IMR-90 (cell line): ENCODE measurements around the gene ATRX. TPM values are rescaled to one million over a fixed set of nuclear protein-coding genes. Genes with fewer than 3 reads are reported as not detected.

ENCODE experiments used
- ATAC-seq: fragments of 200-7000 bp; cut with Tn5 transposase; 2 replicates; pipeline ENCODE4 v1.9.1; 2020; ENCODE audit warnings: low read depth, mild to moderate bottlenecking, moderate library complexity
- BruUV-seq: library from RNA; stranded (reverse); fragments of 400-500 nt; replicated peaks from 2 replicates; lab custom pipeline; 2021; lab: Mats Ljungman, UMichigan
- CTCF ChIA-PET: fragments of 300-600 bp; formaldehyde crosslinking; extraction: SDS; loops from one replicate; lab custom pipeline; 2021; ENCODE audit warnings: antibody characterized with exemption; lab: Yijun Ruan, JAX
- POLR2A ChIA-PET: fragments of 300-600 bp; sonication (Branson Sonifier 250); formaldehyde crosslinking; loops from one replicate; lab custom pipeline; 2022; ENCODE audit warnings: antibody characterized with exemption; ENCODE audit not compliant: unreplicated experiment; lab: Charles Lee
- DNase-seq: peaks from one replicate; pipeline ENCODE4 v3.0.0; 2013
- H2AFZ ChIP-seq: replicated peaks from 2 replicates; pipeline ENCODE3; 2013; ENCODE audit warnings: low read length, mild to moderate bottlenecking; ENCODE audit not compliant: poor library complexity
- H2AK5ac ChIP-seq: 2 replicates; pipeline ENCODE4 v1.6.1; 2013; ENCODE audit warnings: low read depth, low read length, inconsistent platforms
- H2AK9ac ChIP-seq: replicated peaks from 2 replicates; pipeline ENCODE3; 2013; ENCODE audit warnings: mild to moderate bottlenecking, low read depth, low read length, moderate library complexity; ENCODE audit not compliant: poor library complexity
- H2BK120ac ChIP-seq: 2 replicates; pipeline ENCODE4 v1.6.1; 2013; ENCODE audit warnings: low read depth, low read length, inconsistent platforms
- H2BK15ac ChIP-seq: 3 replicates; pipeline ENCODE4 v1.6.1; 2013; ENCODE audit warnings: low read depth, low read length, inconsistent platforms
- H2BK20ac ChIP-seq: 2 replicates; pipeline ENCODE4 v1.6.1; 2013; ENCODE audit warnings: low read depth, mild to moderate bottlenecking, inconsistent platforms, low read length, moderate library complexity
- H2BK5ac ChIP-seq: 2 replicates; pipeline ENCODE4 v1.6.1; 2013; ENCODE audit warnings: mild to moderate bottlenecking, low read depth, low read length, inconsistent platforms; ENCODE audit not compliant: poor library complexity, severe bottlenecking
- H3K14ac ChIP-seq: replicated peaks from 2 replicates; pipeline ENCODE4 v1.6.1; 2013; ENCODE audit warnings: low read depth, low read length, inconsistent platforms
- H3K18ac ChIP-seq: 2 replicates; pipeline ENCODE4 v1.6.1; 2013; ENCODE audit warnings: low read depth, low read length, control low read depth
- H3K23ac ChIP-seq: 2 replicates; pipeline ENCODE4 v1.6.1; 2013; ENCODE audit warnings: low read depth, low read length, inconsistent platforms
- H3K27ac ChIP-seq: 2 replicates; pipeline ENCODE4 v1.5.1; 2013; ENCODE audit warnings: mild to moderate bottlenecking, control low read depth, low read length; ENCODE audit not compliant: insufficient read depth
- H3K27me3 ChIP-seq: 2 replicates; pipeline ENCODE4 v1.6.1; 2013; ENCODE audit warnings: low read length; ENCODE audit not compliant: control insufficient read depth, insufficient read depth
- H3K36me3 ChIP-seq: 2 replicates; pipeline ENCODE4 v1.6.1; 2013; ENCODE audit warnings: low read length, mixed read lengths; ENCODE audit not compliant: control insufficient read depth, insufficient read depth
- H3K4ac ChIP-seq: 2 replicates; pipeline ENCODE4 v1.6.1; 2013; ENCODE audit warnings: low read depth, low read length, inconsistent platforms
- H3K4me1 ChIP-seq: 2 replicates; pipeline ENCODE4 v1.6.1; 2013; ENCODE audit warnings: low read length, mixed read lengths; ENCODE audit not compliant: control insufficient read depth, insufficient read depth
- H3K4me2 ChIP-seq: 2 replicates; pipeline ENCODE4 v1.6.1; 2013; ENCODE audit warnings: low read depth, mild to moderate bottlenecking, control low read depth, low read length, moderate library complexity
- H3K4me3 ChIP-seq: 2 replicates; pipeline ENCODE4 v1.5.1; 2013; ENCODE audit warnings: low read depth, mild to moderate bottlenecking, control low read depth, low read length, moderate library complexity; ENCODE audit not compliant: insufficient read depth
- H3K56ac ChIP-seq: 2 replicates; pipeline ENCODE4 v1.6.1; 2013; ENCODE audit warnings: low read length, inconsistent platforms; ENCODE audit not compliant: insufficient read depth; ENCODE audit errors: extremely low read depth
- H3K79me1 ChIP-seq, 2 experiments: 2 replicates each; pipeline ENCODE4 v1.6.1; 2013; ENCODE audit warnings: low read length in 2 of 2, inconsistent platforms in 1 of 2, low read depth in 1 of 2
- H3K9ac ChIP-seq: 2 replicates; pipeline ENCODE4 v1.6.1; 2013; ENCODE audit warnings: low read depth, low read length, control low read depth
- H3K9me1 ChIP-seq: 2 replicates; pipeline ENCODE4 v1.6.1; 2013; ENCODE audit warnings: low read length, inconsistent platforms; ENCODE audit not compliant: insufficient read depth
- H3K9me3 ChIP-seq: 2 replicates; pipeline ENCODE4 v1.6.1; 2013; ENCODE audit warnings: low read length; ENCODE audit not compliant: control insufficient read depth, insufficient read depth
- H4K20me1 ChIP-seq: 2 replicates; pipeline ENCODE4 v1.6.1; 2013; ENCODE audit warnings: low read length, inconsistent platforms; ENCODE audit not compliant: insufficient read depth
- H4K5ac ChIP-seq: 2 replicates; pipeline ENCODE4 v1.6.1; 2013; ENCODE audit warnings: mild to moderate bottlenecking, low read depth, low read length, control low read depth
- H4K8ac ChIP-seq, 2 experiments: 2 replicates each; pipeline ENCODE4 v1.6.1; 2013; ENCODE audit warnings: low read depth in 2 of 2, low read length in 2 of 2, control low read depth in 1 of 2, inconsistent platforms in 1 of 2
- H4K91ac ChIP-seq: 2 replicates; pipeline ENCODE4 v1.6.1; 2013; ENCODE audit warnings: low read depth, low read length, inconsistent platforms; ENCODE audit not compliant: insufficient read depth
- CEBPB ChIP-seq: IDR thresholded peaks from 2 replicates; pipeline ENCODE4 v1.6.1; 2012; ENCODE audit warnings: low read depth, low read length, improper control_type of control experiment
- FOS ChIP-seq: fragments of 150-350 bp; IDR thresholded peaks from 2 replicates; pipeline ENCODE4 v1.6.1; 2016; ENCODE audit warnings: low read depth, low read length
- MAZ ChIP-seq: IDR thresholded peaks from 2 replicates; pipeline ENCODE4 v1.6.1; 2012; ENCODE audit warnings: low read depth, mild to moderate bottlenecking, low read length, improper control_type of control experiment, moderate library complexity, borderline replicate concordance
- NFE2L2 ChIP-seq: fragments of 150-350 bp; IDR thresholded peaks from 2 replicates; pipeline ENCODE4 v1.6.1; 2016; ENCODE audit warnings: low read depth, mild to moderate bottlenecking, low read length
- POLR2A ChIP-seq: IDR thresholded peaks from 2 replicates; pipeline ENCODE4 v1.6.1; 2012; ENCODE audit warnings: mild to moderate bottlenecking, low read depth, low read length
- RFX5 ChIP-seq: IDR thresholded peaks from 2 replicates; pipeline ENCODE4 v1.8.0; 2012; ENCODE audit warnings: low read depth, mild to moderate bottlenecking, low read length, moderate library complexity
- SMC3 ChIP-seq: fragments of 150-350 bp; IDR thresholded peaks from 2 replicates; pipeline ENCODE4 v1.6.1; 2016; ENCODE audit warnings: low read depth, mild to moderate bottlenecking, antibody characterized with exemption, low read length, moderate library complexity
- WGBS, 2 experiments: methylation state at CpG; one replicate each; pipeline versions ENCODE4 v1.1.5 to v1.1.7; 2013; ENCODE audit warnings: missing lambda C conversion rate in 2 of 2; ENCODE audit not compliant: insufficient read length in 1 of 2; ENCODE audit errors: extremely low coverage in 2 of 2; 5-methylcytosine and 5-hydroxymethylcytosine counted together
- dilution Hi-C: fragments of 300-500 bp; cut with HindIII; formaldehyde crosslinking; loops from one replicate; pipeline ENCODE4 v1.14.3; 2018; ENCODE audit warnings: low sequenced_read_pairs; ENCODE audit not compliant: unreplicated experiment
- in situ Hi-C: fragments of 300-500 bp; cut with MboI; formaldehyde crosslinking; loops from 3 replicates; pipeline ENCODE4 v1.14.3; 2019; ENCODE audit warnings: low sequenced_read_pairs, inconsistent platforms, mixed read lengths
- intact Hi-C: fragments of 100-400 bp; cut with micrococcal nuclease; formaldehyde crosslinking; loops from 2 replicates; pipeline ENCODE4 v1.10.0; 2022
- polyA plus RNA-seq, 3 experiments: library from polyadenylated mRNA; depleted of rRNA; stranded (reverse); fragments of >200 nt; gene quantifications; 2 replicates each; pipeline ENCODE4 v1.2.3, GENCODE V29; 2012; ENCODE audit warnings: low replicate concordance in 1 of 3
- total RNA-seq: library from RNA; depleted of rRNA; stranded (reverse); fragments of >200 nt; gene quantifications from 2 replicates; pipeline ENCODE4 v1.2.3, GENCODE V29; 2012
- TF ChIP-seq, protein P1 (sequence below): fragments of 150-350 bp; IDR thresholded peaks from 2 replicates; pipeline ENCODE4 v1.6.1; 2017; ENCODE audit warnings: mild to moderate bottlenecking, antibody characterized with exemption, low read length, low read depth

ATRX gene
- total and polyA plus RNA-seq, 2 of the 4 experiments (the other 2 are of a cell fraction) = 20.7 to 73.8 TPM

DNA sequence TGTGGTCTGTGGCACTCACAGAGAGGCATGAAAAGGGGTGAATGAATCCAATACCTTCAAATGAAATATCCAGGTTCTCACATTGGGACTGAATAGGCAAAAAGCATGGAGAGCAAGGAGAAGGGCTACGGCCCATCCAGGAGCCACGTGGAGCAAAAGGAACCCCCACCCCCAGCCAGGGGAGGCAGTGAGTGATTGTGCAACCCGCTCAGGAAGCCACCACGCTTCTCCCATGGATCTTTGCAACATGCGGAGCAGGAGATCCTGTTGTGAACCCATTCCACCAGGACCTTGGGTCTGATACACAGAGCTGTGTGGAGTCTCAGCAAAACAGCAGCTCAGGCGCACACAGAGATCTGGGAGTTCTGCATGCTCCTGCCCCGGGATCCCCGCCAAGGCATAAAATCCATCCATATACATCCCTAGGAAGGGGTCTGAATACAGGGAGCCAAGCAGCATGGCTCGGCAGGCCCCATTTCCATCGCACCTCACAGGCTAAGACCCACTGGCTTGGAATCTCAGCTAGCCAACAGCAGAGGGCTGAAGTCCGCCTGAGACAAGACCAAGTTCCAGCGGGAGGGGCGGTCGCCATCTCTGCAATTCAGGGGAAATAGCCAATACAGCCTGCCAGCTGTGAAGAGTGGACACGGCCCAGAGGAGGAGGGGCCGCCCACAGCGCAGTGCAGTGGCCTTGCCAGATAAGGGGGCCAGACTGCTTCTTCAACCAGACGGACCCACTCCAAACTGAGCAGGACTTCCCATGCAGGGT lies 258.6 kb downstream of the ATRX start:
- no peak overlapping the region for H3K18ac ChIP-seq
- H4K5ac ChIP-seq = no peak overlapping the region
- H3K4me3 ChIP-seq = no peak overlapping the region
- DNase-seq (no peak), ATAC-seq (no peak)
- WGBS, 2 experiments = 48% methylated on average over 6 of the region's 18 CpGs; no CpG with 5 or more reads in 1 of the 2 experiments
- no TSS peak for BruUV-seq
- CTCF ChIA-PET = no interaction called here
- H3K27ac ChIP-seq = no peak overlapping the region
- H4K91ac ChIP-seq = no peak overlapping the region
- H3K79me1 ChIP-seq = peaks cover 0 to 8% of the 10 kb centered on the region in 2 experiments; a peak in 1 of 4 replicates
- H2AK9ac ChIP-seq = no peak overlapping the region
- intact Hi-C loops (no loop called here), in situ Hi-C loops (no loop called here), dilution Hi-C loops (no loop called here)
- no peaks in the 10 kb centered on the region for H3K9me1 ChIP-seq
- H3K4me1 ChIP-seq = no peaks in the 10 kb centered on the region
- H3K14ac ChIP-seq = no peak overlapping the region
- POLR2A ChIA-PET = no interaction called here
- H2AFZ ChIP-seq = no peak overlapping the region
- no peak overlapping the region for H2BK20ac ChIP-seq
- H2AK5ac ChIP-seq = no peak overlapping the region
- TF ChIP-seq NFE2L2 (no peak), RFX5 (no peak), MAZ (no peak), SMC3 (no peak), FOS (no peak), CEBPB (peak; percentile 29; the same call in 1 of the 2 replicates), POLR2A (no peak)
- TF ChIP-seq, protein P1, sequence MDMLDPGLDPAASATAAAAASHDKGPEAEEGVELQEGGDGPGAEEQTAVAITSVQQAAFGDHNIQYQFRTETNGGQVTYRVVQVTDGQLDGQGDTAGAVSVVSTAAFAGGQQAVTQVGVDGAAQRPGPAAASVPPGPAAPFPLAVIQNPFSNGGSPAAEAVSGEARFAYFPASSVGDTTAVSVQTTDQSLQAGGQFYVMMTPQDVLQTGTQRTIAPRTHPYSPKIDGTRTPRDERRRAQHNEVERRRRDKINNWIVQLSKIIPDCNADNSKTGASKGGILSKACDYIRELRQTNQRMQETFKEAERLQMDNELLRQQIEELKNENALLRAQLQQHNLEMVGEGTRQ = no peak
- H3K36me3 ChIP-seq = no peaks in the 10 kb centered on the region
- H3K4me2 ChIP-seq = no peak overlapping the region
- no peak overlapping the region for H4K8ac ChIP-seq
- no peak overlapping the region for H3K9ac ChIP-seq
- no peaks in the 10 kb centered on the region for H4K20me1 ChIP-seq
- H3K4ac ChIP-seq = no peak overlapping the region
- H3K9me3 ChIP-seq = no peaks in the 10 kb centered on the region; the same call in 1 of the 2 replicates
- no peak overlapping the region for H2BK15ac ChIP-seq
- H3K56ac ChIP-seq = no peak overlapping the region
- no peak overlapping the region for H2BK5ac ChIP-seq
- no peak overlapping the region for H3K23ac ChIP-seq
- no peak overlapping the region for H2BK120ac ChIP-seq
- H3K27me3 ChIP-seq = no peaks in the 10 kb centered on the region
